Measurements from ENCODE around the gene CTIF.

Gene CTIF

GRCh38 chr18:48594471-48595094 is 55.8 kb downstream of the CTIF start:
- H3K4me1 ChIP-seq: peaks cover 8% of the 10 kb centered on the region
- no peaks in the 10 kb centered on the region for H3K9me3 ChIP-seq

GRCh38 chr18:48595703-48596218 is 56.9 kb downstream of the CTIF start:
- no peak for TF ChIP-seq CTCF (IDR thresholded peaks at IDR 0.05; ENCODE audit: low read depth, low read length)
- no peak overlapping the region for H3K4me3 ChIP-seq (ENCODE audit: low read depth, low read length)
- DNase-seq: no peak
- H3K4me1 ChIP-seq: peaks cover 5% of the 10 kb centered on the region; the same call in 1 of the 2 replicates
- no peaks in the 10 kb centered on the region for H3K27me3 ChIP-seq
- no peaks in the 10 kb centered on the region for H3K36me3 ChIP-seq
- H3K9me3 ChIP-seq: no peaks in the 10 kb centered on the region

More at GRCh38 chr18:48594471-48595094, 55.8 kb downstream of the CTIF start:
- no peak for DNase-seq
- no peaks in the 10 kb centered on the region for H3K27me3 ChIP-seq
- no peak overlapping the region for H3K4me3 ChIP-seq (ENCODE audit: low read depth, low read length)
- no peak for TF ChIP-seq CTCF (IDR thresholded peaks at IDR 0.05; ENCODE audit: low read depth, low read length)
- no peaks in the 10 kb centered on the region for H3K36me3 ChIP-seq

- DNase-seq: no peak
- no peak for TF ChIP-seq CTCF (IDR thresholded peaks at IDR 0.05; ENCODE audit: low read depth, low read length)
- no peaks in the 10 kb centered on the region for H3K9me3 ChIP-seq
Measured at GRCh38 chr18:48597110-48597509, 58.3 kb downstream of the CTIF start.

GRCh38 chr18:48597671-48598070 is 58.8 kb downstream of the CTIF start:
- Histone ChIP-seq H3K36me3 (no peaks in the 10 kb centered on the region), H3K9me3 (no peaks in the 10 kb centered on the region), H3K4me1 (peaks cover 3% of the 10 kb centered on the region; the same call in 1 of the 2 replicates), H3K4me3 (ENCODE audit: low read depth, low read length) (no peak overlapping the region), H3K27me3 (no peaks in the 10 kb centered on the region)
- no peak for DNase-seq
- no peak for TF ChIP-seq CTCF (IDR thresholded peaks at IDR 0.05; ENCODE audit: low read depth, low read length)

More at GRCh38 chr18:48597110-48597509, 58.3 kb downstream of the CTIF start:
- Histone ChIP-seq H3K4me1 (peaks cover 5% of the 10 kb centered on the region; the same call in 1 of the 2 replicates), H3K36me3 (no peaks in the 10 kb centered on the region), H3K4me3 (ENCODE audit: low read depth, low read length) (no peak overlapping the region), H3K27me3 (no peaks in the 10 kb centered on the region)

GRCh38 chr18:48599391-48599790 is 60.6 kb downstream of the CTIF start:
- Histone ChIP-seq H3K4me3 (ENCODE audit: low read depth, low read length) (no peak overlapping the region), H3K9me3 (no peaks in the 10 kb centered on the region), H3K4me1 (no peaks in the 10 kb centered on the region), H3K27me3 (no peaks in the 10 kb centered on the region), H3K36me3 (no peaks in the 10 kb centered on the region)
- DNase-seq: no peak
- TF ChIP-seq CTCF (IDR thresholded peaks at IDR 0.05; ENCODE audit: low read depth, low read length): no peak

GRCh38 chr18:48600046-48600445 is 61.2 kb downstream of the CTIF start:
- Histone ChIP-seq H3K4me1 (peaks cover under 1% of the 10 kb centered on the region; the same call in 1 of the 2 replicates), H3K27me3 (no peaks in the 10 kb centered on the region), H3K36me3 (no peaks in the 10 kb centered on the region), H3K9me3 (no peaks in the 10 kb centered on the region), H3K4me3 (ENCODE audit: low read depth, low read length) (no peak overlapping the region)
- no peak for TF ChIP-seq CTCF (IDR thresholded peaks at IDR 0.05; ENCODE audit: low read depth, low read length)
- DNase-seq: no peak

Data from BE2C (cell line).